Hepatocyte (in vitro differentiated cells): ENCODE data around the gene TBC1D4. TPM values are rescaled to one million over a fixed set of nuclear protein-coding genes. Genes with fewer than 3 reads are reported as not detected.

Source experiments
- DNase-seq: peaks from one replicate; pipeline ENCODE4 v3.0.0-alpha.2; 2016; ENCODE audit warnings: low spot score
- H2AFZ ChIP-seq: fragments of 200-600 bp; sonication (generic); 2 replicates; pipeline ENCODE4 v1.6.0; 2016; ENCODE audit warnings: antibody characterized with exemption, mild to moderate bottlenecking
- H3K27ac ChIP-seq: fragments of 200-600 bp; sonication (generic); 2 replicates; pipeline ENCODE4 v1.5.1; 2016; ENCODE audit warnings: mild to moderate bottlenecking
- H3K27me3 ChIP-seq: fragments of 200-600 bp; sonication (generic); 2 replicates; pipeline ENCODE4 v1.6.1; 2016
- H3K36me3 ChIP-seq: fragments of 200-600 bp; sonication (generic); replicated peaks from 2 replicates; pipeline ENCODE4 v1.5.1; 2016; ENCODE audit warnings: low read depth; ENCODE audit not compliant: insufficient read depth
- H3K4me1 ChIP-seq: fragments of 200-600 bp; sonication (generic); 2 replicates; pipeline ENCODE4 v1.5.1; 2016; ENCODE audit warnings: mild to moderate bottlenecking, moderate library complexity; ENCODE audit not compliant: insufficient read depth
- H3K4me2 ChIP-seq: fragments of 200-600 bp; sonication (generic); 2 replicates; pipeline ENCODE4 v1.6.0; 2016
- H3K4me3 ChIP-seq: fragments of 200-600 bp; sonication (generic); 2 replicates; pipeline ENCODE4 v1.5.1; 2016; ENCODE audit warnings: mild to moderate bottlenecking
- H3K79me2 ChIP-seq: fragments of 200-600 bp; sonication (generic); 2 replicates; pipeline ENCODE4 v1.6.0; 2017; ENCODE audit warnings: mild to moderate bottlenecking
- H3K9me2 ChIP-seq: fragments of 200-600 bp; sonication (generic); replicated peaks from 2 replicates; pipeline ENCODE4 v1.6.0; 2017; ENCODE audit warnings: mild to moderate bottlenecking; ENCODE audit not compliant: insufficient read depth
- H3K9me3 ChIP-seq: fragments of 200-600 bp; sonication (generic); 2 replicates; pipeline ENCODE4 v1.5.1; 2016; ENCODE audit warnings: low read depth, mild to moderate bottlenecking
- H4K20me1 ChIP-seq: fragments of 200-600 bp; sonication (generic); 2 replicates; pipeline ENCODE4 v1.6.0; 2016; ENCODE audit warnings: mild to moderate bottlenecking; ENCODE audit not compliant: insufficient read depth, poor library complexity, severe bottlenecking
- EZH2 ChIP-seq: fragments of 200-600 bp; sonication (generic); IDR thresholded peaks from 2 replicates; pipeline ENCODE4 v1.6.1; 2016; ENCODE audit warnings: antibody characterized with exemption, mild to moderate bottlenecking, borderline replicate concordance
- EZH2phosphoT487 ChIP-seq: fragments of 200-600 bp; sonication (generic); IDR thresholded peaks from one replicate; pipeline ENCODE4 v1.6.1; 2018; ENCODE audit warnings: antibody characterized with exemption, mild to moderate bottlenecking, low read depth, moderate library complexity; ENCODE audit not compliant: unreplicated experiment, severe bottlenecking
- WGBS: methylation state at CpG from one replicate; pipeline ENCODE4 v1.1.6; 2016; ENCODE audit warnings: low lambda C conversion rate; ENCODE audit errors: missing lambda C conversion rate; 5-methylcytosine and 5-hydroxymethylcytosine counted together
- polyA plus RNA-seq: library from polyadenylated mRNA; unstranded; fragments of >200 nt; fragmentation: Nextera tagmentation; extraction: Ambion mirVana; gene quantifications from 2 replicates; pipeline ENCODE4 v1.2.1, GENCODE V29; 2016
- total RNA-seq: library from RNA; depleted of rRNA; stranded (reverse); fragments of >200 nt; gene quantifications from 2 replicates; pipeline ENCODE4 v1.2.3, GENCODE V29; 2014
- TF ChIP-seq, protein P1 (sequence below): fragments of 200-600 bp; sonication (generic); IDR thresholded peaks from 2 replicates; pipeline ENCODE4 v1.5.1; 2016; ENCODE audit warnings: antibody characterized with exemption, mild to moderate bottlenecking; ENCODE audit not compliant: poor library complexity

The TBC1D4 gene
- total and polyA plus RNA-seq, 2 experiments from 2014 or later: 7.6 to 17.1 TPM

DNA sequence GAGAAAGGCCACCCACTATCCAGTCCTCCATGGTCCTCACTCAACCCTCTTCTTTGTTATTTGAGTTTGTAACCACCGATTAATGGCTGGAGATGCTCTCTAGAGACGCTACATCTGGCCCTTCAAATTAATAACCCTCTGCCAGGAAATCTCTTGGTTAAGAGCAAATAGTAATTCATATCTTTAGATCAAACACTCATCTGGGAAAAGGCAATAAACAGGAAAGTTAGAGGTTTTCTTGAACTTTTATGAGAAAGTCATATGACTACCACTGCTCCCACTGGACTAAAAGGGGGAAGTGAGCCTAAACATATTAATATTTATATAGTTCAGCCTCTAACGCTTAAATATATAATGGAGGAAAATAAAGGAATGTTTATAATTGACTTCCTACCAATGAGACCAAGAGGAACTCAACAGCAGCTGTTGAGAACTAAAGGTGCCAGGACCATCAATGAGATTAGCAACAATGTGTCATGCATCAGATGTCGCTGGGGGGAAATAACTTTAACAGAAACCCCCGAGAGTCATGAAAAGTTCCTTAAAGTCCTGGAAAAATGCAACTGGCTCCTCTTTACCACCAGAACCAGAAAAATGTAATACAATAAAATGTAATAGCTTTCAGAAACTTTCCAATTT is 2.7 kb downstream of the TBC1D4 start:
- DNase-seq: no peak
- no peaks in the 10 kb centered on the region for H3K9me2 ChIP-seq
- peaks cover 33% of the 10 kb centered on the region for H3K79me2 ChIP-seq
- H3K4me1 ChIP-seq: no peaks in the 10 kb centered on the region
- H3K4me3 ChIP-seq: no peak overlapping the region
- WGBS: 63% methylated on average over 5 of the region's 5 CpGs
- no peaks in the 10 kb centered on the region for H3K9me3 ChIP-seq
- peak overlapping the region; percentile 96 for H3K4me2 ChIP-seq
- no peak for TF ChIP-seq EZH2
- no peak for TF ChIP-seq EZH2phosphoT487
- TF ChIP-seq, protein P1, sequence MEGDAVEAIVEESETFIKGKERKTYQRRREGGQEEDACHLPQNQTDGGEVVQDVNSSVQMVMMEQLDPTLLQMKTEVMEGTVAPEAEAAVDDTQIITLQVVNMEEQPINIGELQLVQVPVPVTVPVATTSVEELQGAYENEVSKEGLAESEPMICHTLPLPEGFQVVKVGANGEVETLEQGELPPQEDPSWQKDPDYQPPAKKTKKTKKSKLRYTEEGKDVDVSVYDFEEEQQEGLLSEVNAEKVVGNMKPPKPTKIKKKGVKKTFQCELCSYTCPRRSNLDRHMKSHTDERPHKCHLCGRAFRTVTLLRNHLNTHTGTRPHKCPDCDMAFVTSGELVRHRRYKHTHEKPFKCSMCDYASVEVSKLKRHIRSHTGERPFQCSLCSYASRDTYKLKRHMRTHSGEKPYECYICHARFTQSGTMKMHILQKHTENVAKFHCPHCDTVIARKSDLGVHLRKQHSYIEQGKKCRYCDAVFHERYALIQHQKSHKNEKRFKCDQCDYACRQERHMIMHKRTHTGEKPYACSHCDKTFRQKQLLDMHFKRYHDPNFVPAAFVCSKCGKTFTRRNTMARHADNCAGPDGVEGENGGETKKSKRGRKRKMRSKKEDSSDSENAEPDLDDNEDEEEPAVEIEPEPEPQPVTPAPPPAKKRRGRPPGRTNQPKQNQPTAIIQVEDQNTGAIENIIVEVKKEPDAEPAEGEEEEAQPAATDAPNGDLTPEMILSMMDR: no peak
- no peak overlapping the region for H3K27ac ChIP-seq
- H4K20me1 ChIP-seq: peaks cover 3% of the 10 kb centered on the region
- H3K36me3 ChIP-seq: no peaks in the 10 kb centered on the region
- no peak overlapping the region for H2AFZ ChIP-seq
- no peaks in the 10 kb centered on the region for H3K27me3 ChIP-seq

DNA sequence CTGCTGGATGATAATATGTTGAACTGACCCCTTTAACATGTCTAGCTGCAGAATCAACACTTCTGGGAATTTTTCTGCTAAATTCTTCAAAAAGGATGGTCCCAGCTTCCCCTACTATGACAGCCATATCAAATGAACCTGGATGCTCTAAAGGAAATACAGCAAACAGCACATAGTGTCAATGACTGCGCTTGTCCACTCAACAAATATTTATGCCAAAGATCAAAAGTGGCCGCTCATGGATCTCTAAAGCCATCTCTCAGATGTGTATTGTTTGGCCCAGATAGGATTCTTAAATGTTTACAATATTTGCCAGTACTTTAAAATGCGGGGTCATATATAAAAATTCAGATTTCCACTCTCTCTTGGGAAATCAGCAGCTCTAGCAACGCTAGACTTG is 3.3 kb downstream of the TBC1D4 start:
- H3K79me2 ChIP-seq: peaks cover 33% of the 10 kb centered on the region
- no peaks in the 10 kb centered on the region for H3K9me2 ChIP-seq
- peaks cover 3% of the 10 kb centered on the region for H4K20me1 ChIP-seq
- no peaks in the 10 kb centered on the region for H3K4me1 ChIP-seq
- H3K4me2 ChIP-seq: peak overlapping the region; percentile 20
- TF ChIP-seq EZH2phosphoT487 (no peak), EZH2 (no peak)
- TF ChIP-seq, protein P1: no peak
- no peak overlapping the region for H2AFZ ChIP-seq
- 80% methylated on average over 4 of the region's 4 CpGs for WGBS
- H3K27ac ChIP-seq: no peak overlapping the region
- no peaks in the 10 kb centered on the region for H3K36me3 ChIP-seq
- no peak for DNase-seq
- H3K27me3 ChIP-seq: no peaks in the 10 kb centered on the region
- no peaks in the 10 kb centered on the region for H3K9me3 ChIP-seq
- H3K4me3 ChIP-seq: no peak overlapping the region

DNA sequence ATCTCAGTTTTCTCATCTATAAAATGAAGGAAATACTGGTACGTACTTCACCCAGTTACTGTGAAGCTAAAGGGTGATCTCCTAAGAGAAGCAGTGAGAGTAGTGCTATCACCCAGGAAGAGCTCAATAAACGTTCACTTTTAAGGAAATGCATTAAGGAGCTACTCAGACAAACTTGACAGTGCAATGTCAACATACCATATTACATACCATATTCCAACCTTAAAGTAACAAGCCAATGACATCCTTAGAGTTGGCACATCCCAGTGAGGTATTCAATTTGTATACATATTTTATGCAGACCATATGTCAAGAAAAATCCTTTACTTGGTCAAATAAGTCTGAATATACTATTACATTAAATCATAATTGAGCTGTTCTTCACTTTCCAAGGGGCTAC is 7.0 kb downstream of the TBC1D4 start:
- TF ChIP-seq, protein P1: no peak
- no peak overlapping the region for H3K4me2 ChIP-seq
- no peaks in the 10 kb centered on the region for H3K9me3 ChIP-seq
- no peaks in the 10 kb centered on the region for H3K27me3 ChIP-seq
- no peaks in the 10 kb centered on the region for H3K9me2 ChIP-seq
- H2AFZ ChIP-seq: no peak overlapping the region
- WGBS: 50% methylated on average over 2 of the region's 2 CpGs
- no peak for DNase-seq
- peaks cover 45% of the 10 kb centered on the region for H3K79me2 ChIP-seq
- H3K4me3 ChIP-seq: no peak overlapping the region
- peaks cover 3% of the 10 kb centered on the region for H4K20me1 ChIP-seq
- no peaks in the 10 kb centered on the region for H3K36me3 ChIP-seq
- H3K27ac ChIP-seq: no peak overlapping the region
- no peaks in the 10 kb centered on the region for H3K4me1 ChIP-seq
